ENCODE results near the gene ENTPD8.

The ENTPD8 gene

DNA sequence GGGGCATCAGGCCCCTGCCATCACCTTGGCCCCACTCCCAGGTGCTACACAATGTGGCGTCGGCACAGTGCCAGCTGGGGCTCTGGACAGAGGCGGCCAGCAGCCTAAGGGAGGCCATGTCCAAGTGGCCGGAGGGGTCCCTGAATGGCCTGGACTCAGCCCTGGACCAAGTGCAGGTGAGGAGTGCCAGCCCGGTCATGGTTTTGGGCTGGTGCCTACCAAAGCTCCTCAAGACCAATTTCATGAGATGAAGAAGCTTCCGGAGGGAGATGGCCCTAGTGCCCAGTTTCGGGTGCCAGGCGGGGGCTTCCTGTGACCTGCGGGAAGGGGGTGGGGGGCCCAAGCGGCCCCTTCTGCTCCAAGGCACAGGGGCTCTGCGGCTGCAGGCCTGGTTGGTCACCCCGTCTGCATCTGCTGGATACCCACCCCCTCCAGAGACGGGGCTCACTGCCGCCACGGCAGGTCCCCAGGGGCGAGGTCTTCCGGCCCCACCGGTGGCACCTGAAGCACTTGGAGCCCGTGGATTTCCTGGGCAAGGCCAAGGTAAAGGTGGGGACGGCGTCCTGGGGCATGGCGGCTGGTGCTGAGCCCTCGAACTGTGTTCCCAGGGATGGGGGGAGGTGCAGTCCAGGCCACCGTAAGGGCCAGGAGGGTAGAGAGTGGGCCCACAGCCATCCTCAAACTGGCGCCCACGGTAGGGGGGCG is 12.2 kb downstream of the ENTPD8 start:
- no peaks in the 10 kb centered on the region for H3K27me3 ChIP-seq (ENCODE audit: insufficient read depth, poor library complexity, severe bottlenecking)
- DNase-seq (ENCODE audit: low read depth in 1 of 2, low spot score in 1 of 2) = no peak
- TF ChIP-seq, protein P1, sequence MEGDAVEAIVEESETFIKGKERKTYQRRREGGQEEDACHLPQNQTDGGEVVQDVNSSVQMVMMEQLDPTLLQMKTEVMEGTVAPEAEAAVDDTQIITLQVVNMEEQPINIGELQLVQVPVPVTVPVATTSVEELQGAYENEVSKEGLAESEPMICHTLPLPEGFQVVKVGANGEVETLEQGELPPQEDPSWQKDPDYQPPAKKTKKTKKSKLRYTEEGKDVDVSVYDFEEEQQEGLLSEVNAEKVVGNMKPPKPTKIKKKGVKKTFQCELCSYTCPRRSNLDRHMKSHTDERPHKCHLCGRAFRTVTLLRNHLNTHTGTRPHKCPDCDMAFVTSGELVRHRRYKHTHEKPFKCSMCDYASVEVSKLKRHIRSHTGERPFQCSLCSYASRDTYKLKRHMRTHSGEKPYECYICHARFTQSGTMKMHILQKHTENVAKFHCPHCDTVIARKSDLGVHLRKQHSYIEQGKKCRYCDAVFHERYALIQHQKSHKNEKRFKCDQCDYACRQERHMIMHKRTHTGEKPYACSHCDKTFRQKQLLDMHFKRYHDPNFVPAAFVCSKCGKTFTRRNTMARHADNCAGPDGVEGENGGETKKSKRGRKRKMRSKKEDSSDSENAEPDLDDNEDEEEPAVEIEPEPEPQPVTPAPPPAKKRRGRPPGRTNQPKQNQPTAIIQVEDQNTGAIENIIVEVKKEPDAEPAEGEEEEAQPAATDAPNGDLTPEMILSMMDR (IDR thresholded peaks at IDR 0.05; ENCODE audit: insufficient read depth, low read length) = no peak
- TF ChIP-seq GABPA (IDR thresholded peaks at IDR 0.05; ENCODE audit: low read depth) (no peak), SPI1 (IDR thresholded peaks at IDR 0.05; ENCODE audit: borderline replicate concordance, low read depth) (no peak), POLR2AphosphoS5 (IDR thresholded peaks at IDR 0.05; ENCODE audit: low read depth) (no peak)
- TF ChIP-seq, protein P2, sequence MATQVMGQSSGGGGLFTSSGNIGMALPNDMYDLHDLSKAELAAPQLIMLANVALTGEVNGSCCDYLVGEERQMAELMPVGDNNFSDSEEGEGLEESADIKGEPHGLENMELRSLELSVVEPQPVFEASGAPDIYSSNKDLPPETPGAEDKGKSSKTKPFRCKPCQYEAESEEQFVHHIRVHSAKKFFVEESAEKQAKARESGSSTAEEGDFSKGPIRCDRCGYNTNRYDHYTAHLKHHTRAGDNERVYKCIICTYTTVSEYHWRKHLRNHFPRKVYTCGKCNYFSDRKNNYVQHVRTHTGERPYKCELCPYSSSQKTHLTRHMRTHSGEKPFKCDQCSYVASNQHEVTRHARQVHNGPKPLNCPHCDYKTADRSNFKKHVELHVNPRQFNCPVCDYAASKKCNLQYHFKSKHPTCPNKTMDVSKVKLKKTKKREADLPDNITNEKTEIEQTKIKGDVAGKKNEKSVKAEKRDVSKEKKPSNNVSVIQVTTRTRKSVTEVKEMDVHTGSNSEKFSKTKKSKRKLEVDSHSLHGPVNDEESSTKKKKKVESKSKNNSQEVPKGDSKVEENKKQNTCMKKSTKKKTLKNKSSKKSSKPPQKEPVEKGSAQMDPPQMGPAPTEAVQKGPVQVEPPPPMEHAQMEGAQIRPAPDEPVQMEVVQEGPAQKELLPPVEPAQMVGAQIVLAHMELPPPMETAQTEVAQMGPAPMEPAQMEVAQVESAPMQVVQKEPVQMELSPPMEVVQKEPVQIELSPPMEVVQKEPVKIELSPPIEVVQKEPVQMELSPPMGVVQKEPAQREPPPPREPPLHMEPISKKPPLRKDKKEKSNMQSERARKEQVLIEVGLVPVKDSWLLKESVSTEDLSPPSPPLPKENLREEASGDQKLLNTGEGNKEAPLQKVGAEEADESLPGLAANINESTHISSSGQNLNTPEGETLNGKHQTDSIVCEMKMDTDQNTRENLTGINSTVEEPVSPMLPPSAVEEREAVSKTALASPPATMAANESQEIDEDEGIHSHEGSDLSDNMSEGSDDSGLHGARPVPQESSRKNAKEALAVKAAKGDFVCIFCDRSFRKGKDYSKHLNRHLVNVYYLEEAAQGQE (IDR thresholded peaks at IDR 0.05; ENCODE audit: insufficient replicate concordance, low read depth) = no peak
- no peak overlapping the region for H3K4me3 ChIP-seq (replicated peaks; ENCODE audit: insufficient read depth, low read length)
- no peak overlapping the region for H3K27ac ChIP-seq (replicated peaks)

DNA sequence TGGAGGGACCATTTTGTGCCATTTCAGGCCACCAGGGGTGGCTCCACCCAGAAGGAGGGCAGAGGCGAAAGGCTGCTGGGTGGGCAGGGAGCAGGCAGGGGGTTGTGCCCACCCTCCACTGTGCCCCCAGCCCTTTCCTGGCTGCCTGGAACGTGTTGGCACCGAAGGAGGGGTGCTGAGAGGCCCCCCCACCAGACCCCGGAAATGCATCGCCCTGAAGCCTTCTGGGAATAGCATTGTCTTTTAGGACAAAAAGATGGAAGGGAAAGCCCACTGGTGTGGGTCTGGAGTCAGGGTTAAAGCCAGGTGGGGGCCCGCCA is 12.9 kb downstream of the ENTPD8 start:
- Histone ChIP-seq H3K27ac (replicated peaks) (no peak overlapping the region), H3K27me3 (ENCODE audit: insufficient read depth, poor library complexity, severe bottlenecking) (no peaks in the 10 kb centered on the region), H3K4me3 (replicated peaks; ENCODE audit: insufficient read depth, low read length) (no peak overlapping the region)
- TF ChIP-seq, protein P2 (IDR thresholded peaks at IDR 0.05; ENCODE audit: insufficient replicate concordance, low read depth) = no peak
- TF ChIP-seq SPI1 (IDR thresholded peaks at IDR 0.05; ENCODE audit: borderline replicate concordance, low read depth) (no peak), POLR2AphosphoS5 (IDR thresholded peaks at IDR 0.05; ENCODE audit: low read depth) (no peak), GABPA (IDR thresholded peaks at IDR 0.05; ENCODE audit: low read depth) (no peak)
- TF ChIP-seq, protein P1 (IDR thresholded peaks at IDR 0.05; ENCODE audit: insufficient read depth, low read length) = no peak
- DNase-seq (ENCODE audit: low read depth in 1 of 2, low spot score in 1 of 2) = no peak

DNA sequence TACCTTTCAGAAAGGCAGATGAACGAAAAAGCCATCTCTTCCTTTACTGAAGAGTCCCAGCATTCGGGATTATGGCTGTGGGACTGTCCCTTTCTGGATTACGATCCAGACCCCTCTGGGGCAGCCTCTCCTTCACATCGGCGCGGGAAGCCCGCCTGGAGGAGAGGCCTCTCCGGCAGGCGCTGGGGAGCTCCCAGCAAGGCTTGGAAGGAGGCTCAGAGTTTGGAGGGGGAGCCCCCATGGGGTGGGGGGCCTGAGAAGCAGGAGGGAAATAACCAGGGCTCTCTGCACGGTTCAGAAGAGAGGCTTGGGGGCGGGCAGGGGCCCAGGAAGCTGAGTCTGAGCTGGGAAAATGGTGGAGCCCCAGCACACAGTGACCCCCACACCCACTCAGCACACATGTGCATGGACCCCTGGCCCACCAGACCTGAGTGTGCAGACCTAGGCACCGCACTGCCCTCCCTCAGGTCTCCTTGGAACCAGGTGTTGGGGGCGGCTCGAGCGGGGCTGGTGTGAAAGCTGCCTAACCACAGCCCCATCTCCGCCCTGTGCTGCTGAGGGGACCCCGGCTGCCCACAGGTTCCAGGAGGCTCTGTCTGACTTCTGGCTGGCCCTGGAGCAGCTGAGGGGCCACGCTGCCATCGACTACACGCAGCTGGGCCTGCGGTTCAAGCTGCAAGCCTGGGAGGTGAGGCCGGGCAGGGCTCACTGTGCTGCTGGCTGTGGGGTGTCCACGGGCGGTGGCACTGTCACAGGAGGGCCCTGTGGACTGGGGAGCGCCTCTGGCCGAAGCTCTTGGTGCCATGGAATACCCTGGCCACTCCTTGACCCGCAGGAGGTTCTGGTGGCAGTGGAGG is 13.5 kb downstream of the ENTPD8 start:
- Histone ChIP-seq H3K4me3 (replicated peaks; ENCODE audit: insufficient read depth, low read length) (no peak overlapping the region), H3K27me3 (ENCODE audit: insufficient read depth, poor library complexity, severe bottlenecking) (no peaks in the 10 kb centered on the region), H3K27ac (replicated peaks) (no peak overlapping the region)
- DNase-seq (ENCODE audit: low read depth in 1 of 2, low spot score in 1 of 2) = no peak
- TF ChIP-seq GABPA (IDR thresholded peaks at IDR 0.05; ENCODE audit: low read depth) (no peak), SPI1 (IDR thresholded peaks at IDR 0.05; ENCODE audit: borderline replicate concordance, low read depth) (no peak), POLR2AphosphoS5 (IDR thresholded peaks at IDR 0.05; ENCODE audit: low read depth) (no peak)
- TF ChIP-seq, protein P2 (IDR thresholded peaks at IDR 0.05; ENCODE audit: insufficient replicate concordance, low read depth) = no peak
- TF ChIP-seq, protein P1 (IDR thresholded peaks at IDR 0.05; ENCODE audit: insufficient read depth, low read length) = no peak
